Colonic mucosa (tissue), 4 donors: ENCODE measurements around the gene PANK4. TPM values are rescaled to one million over a fixed set of nuclear protein-coding genes. Genes with fewer than 3 reads are reported as not detected.

ENCODE experiments used
- DNase-seq: peaks from one replicate; pipeline ENCODE4 v3.0.0-alpha.2; 2020
- H3K27ac ChIP-seq: fragments of 200-600 bp; one replicate; pipeline ENCODE4 v1.8.0; 2021
- H3K27me3 ChIP-seq: fragments of 200-600 bp; one replicate; pipeline ENCODE4 v1.8.0; 2021
- H3K36me3 ChIP-seq: fragments of 200-600 bp; one replicate; pipeline ENCODE4 v1.8.0; 2021
- H3K4me1 ChIP-seq: fragments of 200-600 bp; one replicate; pipeline ENCODE4 v1.8.0; 2021; ENCODE audit warnings: mild to moderate bottlenecking
- H3K4me3 ChIP-seq: fragments of 200-600 bp; one replicate; pipeline ENCODE4 v1.8.0; 2021
- H3K9ac ChIP-seq, 2 donors: one replicate each; pipeline ENCODE4 v1.7.0; 2013; ENCODE audit warnings: control low read depth in 2 of 2, low read depth in 2 of 2, low read length in 2 of 2
- H3K9me3 ChIP-seq: fragments of 200-600 bp; one replicate; pipeline ENCODE4 v1.8.0; 2021
- CTCF ChIP-seq: fragments of 200-600 bp; IDR thresholded peaks from one replicate; pipeline ENCODE4 v1.8.0; 2022; ENCODE audit warnings: antibody characterized with exemption, mild to moderate bottlenecking
- intact Hi-C: fragments of 100-400 bp; cut with DNase I; formaldehyde crosslinking; loops from one replicate; pipeline ENCODE4 v1.14.1; 2022
- total RNA-seq, 2 donors: library from RNA; stranded (reverse); fragmentation: NEBNext Ultra II Directional in 1 of 2; extraction: Animal tissue kit (Norgen Biotek cat#: 25700) in 1 of 2; gene quantifications; one replicate each; pipeline ENCODE4 v1.2.1, GENCODE V29; 2021
- donor health status: healthy.
- donor health status: DM: no; HTN: no; CAD: no.
- donor health status: DM: no; HTN: no; CAD: no.

The PANK4 gene
- total RNA-seq, 2 donors from 2014 or later, result 27.0 to 42.0 TPM

- Histone ChIP-seq H3K27ac (no peak overlapping the region), H3K4me3 (no peak overlapping the region), H3K9me3 (no peaks in the 10 kb centered on the region), H3K9ac (no peak overlapping the region), H3K27me3 (no peaks in the 10 kb centered on the region), H3K36me3 (peaks cover 26% of the 10 kb centered on the region), H3K4me1 (peaks cover 6% of the 10 kb centered on the region)
- DNase-seq, result no peak
- intact Hi-C loops, result no loop called here
- no peak for TF ChIP-seq CTCF
These were observed 5.6 kb downstream of the PANK4 start for GRCh38 chr1:2520806-2521205.

GRCh38 chr1:2520206-2520605 lies 6.2 kb downstream of the PANK4 start:
- no peaks in the 10 kb centered on the region for H3K27me3 ChIP-seq
- H3K27ac ChIP-seq, result no peak overlapping the region
- no peak for TF ChIP-seq CTCF
- peaks cover 26% of the 10 kb centered on the region for H3K36me3 ChIP-seq
- H3K9me3 ChIP-seq, result no peaks in the 10 kb centered on the region
- intact Hi-C loops, result no loop called here
- H3K9ac ChIP-seq, result no peak overlapping the region
- no peak overlapping the region for H3K4me3 ChIP-seq
- DNase-seq, result no peak
- peaks cover 5% of the 10 kb centered on the region for H3K4me1 ChIP-seq

GRCh38 chr1:2519729-2520128 lies 6.7 kb downstream of the PANK4 start:
- intact Hi-C loops, result no loop called here
- Histone ChIP-seq H3K36me3 (peaks cover 26% of the 10 kb centered on the region), H3K4me3 (no peak overlapping the region), H3K9me3 (no peaks in the 10 kb centered on the region), H3K9ac (no peak overlapping the region), H3K4me1 (peaks cover under 1% of the 10 kb centered on the region), H3K27ac (no peak overlapping the region), H3K27me3 (no peaks in the 10 kb centered on the region)
- TF ChIP-seq CTCF, result no peak
- no peak for DNase-seq

GRCh38 chr1:2519029-2519685 lies 7.2 kb downstream of the PANK4 start:
- no peaks in the 10 kb centered on the region for H3K4me1 ChIP-seq
- no peaks in the 10 kb centered on the region for H3K9me3 ChIP-seq
- TF ChIP-seq CTCF, result no peak
- H3K27me3 ChIP-seq, result no peaks in the 10 kb centered on the region
- no peak for DNase-seq
- no peak overlapping the region for H3K27ac ChIP-seq
- intact Hi-C loops, result no loop called here
- H3K36me3 ChIP-seq, result peaks cover 27% of the 10 kb centered on the region
- no peak overlapping the region for H3K4me3 ChIP-seq
- no peak overlapping the region for H3K9ac ChIP-seq

- Histone ChIP-seq H3K9ac (no peak overlapping the region), H3K36me3 (peaks cover 33% of the 10 kb centered on the region), H3K4me1 (no peaks in the 10 kb centered on the region), H3K9me3 (no peaks in the 10 kb centered on the region), H3K4me3 (no peak overlapping the region), H3K27me3 (no peaks in the 10 kb centered on the region), H3K27ac (no peak overlapping the region)
- no peak for TF ChIP-seq CTCF
- no peak for DNase-seq
- intact Hi-C loops, result no loop called here
These were observed 7.9 kb downstream of the PANK4 start for GRCh38 chr1:2518528-2518927.
